Uterus (tissue), 2 donors: Measurements from ENCODE around the gene CORO7.

Source experiments
- CTCF ChIP-seq, 4 experiments: fragments of 200-600 bp in 2 of 4; fragments of 450-650 bp in 2 of 4; sonication (generic) in 2 of 4; IDR thresholded peaks; one replicate each; pipeline ENCODE4 v1.5.1; 2016 to 2019; ENCODE audit warnings: antibody characterized with exemption in 4 of 4, mild to moderate bottlenecking in 2 of 4, moderate library complexity in 1 of 4
- POLR2A ChIP-seq, 2 donors: fragments of 450-650 bp; IDR thresholded peaks; one replicate each; pipeline ENCODE4 v1.6.1; 2016; ENCODE audit warnings: antibody characterized with exemption in 2 of 2, mild to moderate bottlenecking in 1 of 2, moderate library complexity in 1 of 2

DNA sequence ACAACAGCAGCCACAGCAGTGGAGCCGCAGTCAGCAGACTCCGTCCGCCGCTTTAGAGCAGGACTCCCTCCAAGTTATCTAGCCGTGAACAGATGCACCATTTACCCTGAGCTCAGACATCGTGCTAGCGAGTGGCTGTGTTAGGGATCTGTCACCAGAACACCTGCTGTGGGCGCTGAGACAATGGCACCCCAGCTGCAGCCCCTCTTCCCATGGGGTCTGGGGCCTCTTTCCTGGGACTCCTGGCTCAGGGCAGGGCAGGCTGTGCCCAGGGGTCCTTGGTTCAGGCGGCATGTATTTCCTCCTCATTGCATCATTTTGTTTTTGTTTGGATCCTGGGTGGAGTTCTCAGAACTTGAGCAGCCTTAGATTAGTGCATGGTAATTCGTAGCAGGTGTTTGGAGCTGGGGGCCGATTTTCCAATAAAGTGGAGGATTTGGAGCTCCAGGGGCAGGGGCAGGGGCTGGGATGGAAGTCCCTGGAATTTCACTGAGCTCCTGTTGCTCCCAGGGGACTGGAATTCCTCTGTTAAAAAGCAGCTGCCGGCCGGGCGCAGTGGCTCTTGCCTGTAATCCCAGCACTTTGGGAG, 34.6 kb upstream of the CORO7 start:
- TF ChIP-seq CTCF (IDR thresholded peaks at IDR 0.05) (no peak), POLR2A (IDR thresholded peaks at IDR 0.05) (no peak)
